HG03108 (cell line): ENCODE data around the gene AXDND1.
"Not testable (repeated sequence)": the region's sequence is repeated elsewhere in the genome, so short reads cannot be mapped to it uniquely, and the experiment has no call there.

Experiments
- ATAC-seq: cut with Tn5 transposase; IDR thresholded peaks from one replicate; pipeline ENCODE4 v1.9.1; 2021; ENCODE audit warnings: moderate library complexity; ENCODE audit not compliant: unreplicated experiment

Gene AXDND1

DNA sequence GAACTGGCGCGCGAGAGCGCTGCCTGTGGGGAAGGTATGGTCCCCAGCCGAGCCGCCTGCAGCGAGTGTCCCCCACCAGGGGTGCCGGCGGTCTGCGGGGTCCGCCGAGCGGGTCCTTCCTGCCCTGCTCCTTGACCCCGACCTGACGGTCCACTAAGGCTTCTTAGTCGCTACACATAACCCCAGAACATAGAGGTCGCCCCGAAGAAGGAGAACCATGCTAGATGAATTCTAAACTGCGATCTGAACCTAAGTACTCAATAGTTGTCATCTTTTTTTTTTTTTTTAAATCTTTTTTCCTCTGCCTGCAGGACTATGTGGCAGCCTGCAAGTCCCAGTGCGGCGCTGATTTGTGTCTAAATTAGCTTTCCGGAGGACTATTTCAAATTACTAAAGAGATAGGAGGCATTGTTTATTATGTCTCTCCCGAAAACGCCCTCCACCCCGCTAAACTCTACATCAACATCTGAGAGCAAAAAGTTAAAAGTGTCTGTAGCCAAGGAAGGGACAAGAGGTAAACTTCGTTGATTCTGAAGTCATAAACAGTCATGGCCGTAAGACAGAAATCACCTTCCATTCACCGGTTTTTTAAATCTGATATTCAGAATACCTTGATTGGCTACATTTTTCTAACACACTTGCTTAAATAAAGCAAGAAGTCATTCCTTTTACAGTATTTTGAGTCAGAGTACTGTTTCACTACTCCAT is 476 bp downstream of the AXDND1 start:
- peak; percentile 29 for ATAC-seq

DNA sequence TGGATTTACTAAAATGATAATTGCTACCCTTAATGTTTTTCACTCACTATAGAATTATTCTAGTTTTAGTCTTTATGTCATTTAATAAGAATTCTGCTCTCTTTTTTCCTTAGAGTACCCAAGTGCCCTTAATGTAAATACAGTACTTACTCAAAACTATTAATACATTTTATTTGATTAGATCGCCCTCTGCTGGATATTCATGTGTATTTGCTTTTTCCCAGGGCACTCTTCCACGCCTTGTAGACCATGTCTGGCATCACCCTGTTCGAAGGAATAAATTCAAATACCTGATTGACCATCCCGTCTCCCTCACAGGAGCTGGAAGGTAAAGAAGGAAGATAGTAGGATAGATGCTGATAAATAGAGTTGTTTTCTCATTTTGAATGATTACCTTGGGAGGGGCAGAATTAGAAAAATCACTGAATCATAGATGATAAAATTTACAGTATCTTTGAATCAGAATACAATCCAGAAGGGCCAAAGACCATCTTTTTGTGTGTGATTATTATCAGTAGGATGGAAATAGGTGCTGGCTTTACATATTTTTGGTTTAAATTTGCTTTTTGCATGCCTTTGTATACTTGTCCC is 4.1 kb downstream of the AXDND1 start:
- no peak for ATAC-seq

DNA sequence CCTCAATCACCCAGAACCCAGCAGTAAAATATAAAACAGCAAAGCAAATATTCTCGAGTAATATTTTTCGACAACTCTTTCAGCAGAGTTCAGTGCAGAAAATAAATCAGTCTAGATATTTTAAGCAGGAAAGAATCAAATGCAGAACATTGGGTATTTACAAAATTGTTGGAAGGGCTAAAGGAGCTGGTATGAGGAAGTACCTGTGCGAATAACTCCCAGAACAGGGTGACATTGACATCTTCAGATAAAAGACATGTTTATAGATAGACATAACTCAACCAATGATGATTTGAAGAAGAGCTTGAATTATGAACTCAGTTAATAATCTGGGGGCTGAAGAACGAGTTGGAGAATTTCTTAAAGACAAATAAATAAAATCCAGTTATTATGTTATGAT is 6.4 kb downstream of the AXDND1 start:
- ATAC-seq: no peak

DNA sequence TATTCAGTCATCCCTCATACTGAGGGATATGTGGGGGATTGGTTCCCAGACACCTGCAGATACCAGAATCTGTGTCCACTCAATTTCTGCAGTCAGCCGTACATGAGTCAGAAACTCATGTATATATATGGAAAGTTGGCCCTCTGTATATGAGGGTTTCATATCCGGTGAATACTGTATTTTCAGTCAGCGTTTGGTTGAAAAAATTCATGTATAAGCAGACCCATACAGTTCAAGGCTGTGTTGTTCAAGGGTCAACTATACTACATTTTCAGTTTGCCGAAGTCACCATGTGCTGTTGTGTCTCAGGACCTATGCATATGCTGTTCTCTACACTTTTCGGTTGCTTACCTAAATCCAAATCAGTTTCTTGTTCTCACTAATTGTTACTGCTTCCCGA is 10.5 kb downstream of the AXDND1 start:
- no peak for ATAC-seq

DNA sequence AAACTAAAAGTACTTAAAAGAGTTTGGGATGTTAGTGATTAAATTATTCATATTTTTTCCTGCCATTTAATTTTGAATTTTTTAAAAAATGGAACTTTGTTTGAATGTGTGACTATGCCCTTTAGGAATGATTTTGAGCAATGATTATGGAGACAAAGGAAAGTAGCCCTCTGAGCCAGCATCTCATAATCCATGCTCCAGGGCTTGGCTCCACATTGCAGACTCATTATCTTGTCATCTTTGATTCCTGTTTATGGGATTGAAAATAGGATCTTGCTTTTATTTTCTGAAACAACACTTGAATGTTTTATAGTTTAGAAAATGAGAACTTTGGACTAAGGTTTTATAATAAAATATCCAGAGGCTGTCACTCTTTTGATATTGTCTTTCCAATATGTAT is 14.5 kb downstream of the AXDND1 start:
- no peak for ATAC-seq

DNA sequence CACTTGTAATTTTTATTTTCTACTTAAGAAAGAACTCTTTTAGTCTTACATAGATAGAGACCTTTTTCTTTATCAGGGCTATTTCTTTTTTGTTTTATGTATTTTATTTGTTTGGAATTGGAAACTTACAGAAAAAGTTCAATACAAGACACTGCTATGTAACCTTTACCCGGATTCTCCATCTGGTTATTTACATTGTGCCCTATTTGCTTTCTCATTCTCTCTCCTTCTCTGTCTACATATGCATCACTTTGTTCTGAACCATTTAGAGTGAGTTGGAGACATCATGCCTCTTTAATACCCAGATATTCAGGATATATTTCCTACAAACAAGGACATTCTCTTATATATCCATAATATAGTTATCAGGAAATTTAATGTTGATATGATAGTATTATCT is 18.3 kb downstream of the AXDND1 start:
- ATAC-seq: no peak

DNA sequence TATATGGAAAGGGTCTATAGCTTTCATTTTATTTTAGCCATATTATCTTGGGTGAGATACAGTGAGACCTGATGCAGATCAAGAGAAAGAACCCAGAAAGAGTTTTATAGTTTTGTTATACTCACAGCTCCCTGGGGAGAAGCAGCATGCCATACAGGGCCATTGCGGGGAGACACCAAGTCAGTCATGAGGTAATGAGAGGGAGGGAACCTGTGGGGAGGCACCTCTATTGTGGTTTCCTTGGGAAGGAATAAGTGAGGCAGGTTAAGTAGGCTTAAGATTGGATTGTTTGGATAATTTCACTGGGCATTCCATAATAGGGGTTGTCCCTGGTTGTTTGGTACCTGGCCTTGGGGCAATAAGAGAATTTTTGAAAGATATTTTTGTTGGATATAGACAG is 19.7 kb downstream of the AXDND1 start:
- ATAC-seq: no peak

DNA sequence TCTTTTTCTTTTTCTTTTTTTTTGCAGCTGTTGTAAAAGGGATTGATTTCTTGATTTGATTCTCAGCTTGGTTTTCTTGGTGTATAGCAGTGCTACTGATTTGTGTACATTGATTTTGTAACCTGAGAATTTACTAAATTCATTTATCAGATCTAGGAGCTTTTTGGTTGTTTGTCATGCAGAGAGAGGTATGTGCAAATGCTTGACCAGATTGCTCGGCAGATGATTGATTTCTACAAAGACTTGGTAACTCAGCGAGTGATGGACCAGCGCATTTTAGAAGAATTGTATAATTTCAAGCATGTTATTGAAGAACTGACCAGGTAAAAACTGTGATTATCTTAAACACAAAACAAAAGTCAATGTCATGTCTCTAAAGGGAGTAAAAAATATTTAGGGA is 27.9 kb downstream of the AXDND1 start:
- no peak for ATAC-seq

DNA sequence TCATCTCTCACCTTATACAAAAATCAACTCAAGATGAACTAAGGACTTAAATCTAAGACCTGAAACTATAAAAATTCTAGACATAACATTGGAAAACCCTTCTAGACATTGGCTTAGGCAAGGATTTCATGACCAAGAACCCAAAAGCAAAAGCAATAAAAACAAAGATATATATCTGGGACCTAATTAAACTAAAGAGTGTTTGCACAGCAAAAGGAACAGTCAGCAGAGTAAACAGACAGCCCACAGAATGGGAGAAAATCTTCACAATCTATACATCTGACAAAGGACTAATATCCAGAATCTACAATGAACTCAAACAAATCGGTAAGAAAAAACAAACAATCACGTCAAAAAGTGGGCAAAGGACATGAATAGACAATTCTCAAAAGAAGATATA is 33.6 kb downstream of the AXDND1 start:
- not testable (repeated sequence) for ATAC-seq

DNA sequence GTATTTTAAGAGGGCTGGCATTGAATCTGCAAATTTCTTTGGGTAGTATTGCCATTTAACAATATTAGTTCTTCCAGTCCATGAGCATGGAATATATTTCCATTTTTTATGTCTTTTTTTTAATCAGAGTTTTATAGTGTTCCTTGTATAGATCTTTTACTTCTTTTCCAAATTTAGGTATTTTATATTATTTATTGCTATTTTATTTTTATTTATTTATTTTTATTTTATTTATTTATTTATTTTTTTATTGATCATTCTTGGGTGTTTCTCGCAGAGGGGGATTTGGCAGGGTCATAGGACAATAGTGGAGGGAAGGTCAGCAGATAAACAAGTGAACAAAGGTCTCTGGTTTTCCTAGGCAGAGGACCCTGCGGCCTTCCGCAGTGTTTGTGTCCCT is 52.0 kb downstream of the AXDND1 start:
- not testable (repeated sequence) for ATAC-seq

DNA sequence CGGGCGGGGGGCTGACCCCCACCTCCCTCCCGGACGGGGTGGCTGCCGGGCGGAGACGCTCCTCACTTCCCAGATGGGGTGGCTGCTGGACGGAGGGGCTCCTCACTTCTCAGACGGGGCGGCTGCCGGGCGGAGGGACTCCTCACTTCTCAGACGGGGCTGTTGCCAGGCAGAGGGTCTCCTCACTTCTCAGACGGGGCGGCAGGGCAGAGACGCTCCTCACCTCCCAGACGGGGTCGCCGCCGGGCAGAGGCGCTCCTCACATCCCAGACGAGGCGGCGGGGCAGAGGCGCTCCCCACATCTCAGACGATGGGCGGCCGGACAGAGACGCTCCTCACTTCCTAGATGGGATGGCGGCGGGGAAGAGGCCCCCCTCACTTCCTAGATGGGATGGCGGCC is 52.9 kb downstream of the AXDND1 start:
- ATAC-seq: not testable (repeated sequence)

DNA sequence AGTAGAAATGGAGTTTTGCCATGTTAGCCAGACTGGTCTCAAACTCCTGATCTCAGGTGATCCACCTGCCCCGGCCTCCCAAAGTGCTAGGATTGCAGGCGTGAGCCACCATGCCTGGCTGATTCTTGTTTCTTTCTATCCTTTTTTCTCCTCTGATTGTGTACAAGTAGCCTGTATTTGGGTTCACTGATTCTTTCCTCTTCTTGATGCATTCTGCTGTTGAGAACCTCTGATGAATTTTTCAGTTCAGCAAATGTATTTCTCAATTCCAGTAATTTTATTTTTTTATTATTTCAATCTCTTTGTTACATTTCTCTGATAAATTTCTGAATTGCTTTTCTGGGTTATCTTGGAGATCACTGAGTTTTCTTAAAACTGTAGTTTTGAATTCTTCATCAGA is 58.8 kb downstream of the AXDND1 start:
- no peak for ATAC-seq

DNA sequence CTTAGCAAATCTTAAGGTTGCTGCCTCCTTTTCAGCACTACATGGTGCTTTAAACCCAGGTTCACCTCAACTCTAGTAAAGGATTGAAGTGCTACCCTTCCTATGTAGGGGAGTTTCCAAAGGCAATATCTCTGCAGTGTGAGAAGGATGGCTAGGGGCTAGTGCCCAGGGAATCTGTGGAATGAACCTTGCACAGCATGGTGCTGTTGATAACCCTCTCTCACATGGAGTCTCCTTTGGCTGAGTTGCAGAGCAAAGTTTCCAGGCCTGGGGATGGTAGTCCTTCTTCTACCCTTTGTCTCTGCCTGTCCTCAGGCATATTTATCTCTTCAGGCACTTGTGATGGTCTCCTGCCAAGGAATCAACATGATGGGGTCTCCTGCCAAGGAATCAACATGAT is 59.4 kb downstream of the AXDND1 start:
- no peak for ATAC-seq

DNA sequence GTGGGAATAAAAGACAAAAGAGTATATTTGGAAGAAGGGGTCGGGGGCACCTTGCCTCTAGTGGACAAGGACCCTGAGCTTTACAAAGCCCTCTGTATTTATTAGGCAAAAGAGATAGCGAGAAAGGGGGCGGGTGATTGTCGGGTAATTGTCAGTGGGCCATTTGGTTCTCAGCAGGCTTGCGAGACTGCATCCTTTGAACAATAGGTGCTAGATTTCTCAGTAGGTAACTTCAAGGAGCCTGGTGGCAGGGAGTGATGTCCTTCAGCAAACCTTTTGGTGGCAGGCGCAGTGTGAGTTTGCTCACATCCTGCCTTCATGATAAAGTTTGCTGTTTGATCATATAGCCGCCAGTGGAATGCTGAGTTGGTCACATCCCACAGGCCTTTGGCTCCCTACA is 71.4 kb downstream of the AXDND1 start:
- ATAC-seq: no peak

DNA sequence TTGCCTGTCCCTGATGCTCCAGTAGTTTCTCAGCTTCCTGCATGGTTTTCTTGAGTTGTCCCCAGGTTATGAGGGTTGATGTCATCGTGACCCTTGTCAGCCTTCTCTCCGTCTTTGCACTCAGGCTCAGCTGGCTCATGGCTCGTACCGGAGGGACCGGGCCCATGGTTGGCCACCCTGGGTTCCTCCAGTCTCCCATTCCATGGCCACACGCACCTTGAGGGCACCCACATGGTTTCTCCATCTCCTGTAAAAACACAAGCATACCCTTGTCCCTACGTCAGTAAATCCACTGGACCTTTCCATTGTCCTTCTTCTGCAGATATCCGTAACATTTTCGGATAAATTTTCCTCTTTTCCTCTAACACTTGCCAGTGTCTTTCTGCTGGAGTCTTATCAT is 73.9 kb downstream of the AXDND1 start:
- ATAC-seq: not testable (repeated sequence)

DNA sequence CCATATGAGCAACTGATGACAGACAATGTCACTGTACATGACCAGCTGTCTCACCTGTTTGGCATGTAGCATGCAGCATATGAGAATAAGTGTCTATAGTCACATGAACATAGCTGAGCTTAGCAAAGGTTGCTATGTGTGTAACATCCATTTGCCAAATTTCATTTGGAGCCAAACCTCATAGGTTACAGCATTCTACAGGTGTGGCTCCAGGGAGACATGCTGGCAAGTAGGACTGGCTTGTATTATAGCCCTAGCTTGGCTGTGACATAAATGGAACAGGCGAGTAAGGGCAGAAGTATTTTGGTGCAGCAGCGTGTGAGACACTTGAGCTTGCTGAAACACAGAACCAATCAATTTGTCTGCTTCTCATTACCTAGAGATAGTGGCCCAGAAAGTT is 74.5 kb downstream of the AXDND1 start:
- not testable (repeated sequence) for ATAC-seq

DNA sequence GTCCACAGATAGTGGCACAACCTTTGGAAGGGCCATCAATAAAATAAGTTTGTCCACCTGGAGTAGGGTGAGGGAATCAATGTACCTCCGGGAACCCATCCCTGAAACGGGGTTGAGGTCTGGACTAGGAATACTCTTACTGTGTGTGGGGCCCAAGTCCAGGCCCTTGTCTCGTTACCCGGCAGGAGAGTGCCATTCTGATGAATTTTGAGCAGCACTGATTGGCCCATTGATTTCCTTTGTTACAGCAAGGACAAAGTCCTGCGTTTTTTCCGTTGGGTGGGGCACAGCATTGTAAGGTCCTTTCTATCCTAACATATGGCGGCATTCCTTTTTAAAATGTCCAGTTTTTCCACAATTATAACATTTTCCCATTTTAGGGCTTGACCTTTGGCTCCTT is 75.2 kb downstream of the AXDND1 start:
- ATAC-seq: no peak

DNA sequence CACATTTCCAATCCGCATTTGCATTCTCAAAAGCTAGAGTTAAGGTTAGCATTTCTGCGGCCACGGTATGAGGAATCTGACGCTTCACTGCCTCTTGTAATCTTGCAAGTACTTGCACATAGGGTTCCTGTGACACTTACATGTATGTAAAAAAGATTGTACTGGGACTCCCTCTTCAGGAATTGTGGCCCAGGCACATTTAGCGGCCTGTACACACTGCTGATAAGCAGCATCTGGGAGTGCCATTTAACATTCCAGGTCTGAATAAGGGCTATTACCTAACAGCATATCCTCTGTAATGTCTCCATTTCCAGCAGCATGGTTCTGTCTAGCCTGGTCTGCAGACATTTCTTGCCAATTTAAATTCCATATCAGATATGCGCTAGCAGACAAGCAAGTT is 75.7 kb downstream of the AXDND1 start:
- no peak for ATAC-seq

DNA sequence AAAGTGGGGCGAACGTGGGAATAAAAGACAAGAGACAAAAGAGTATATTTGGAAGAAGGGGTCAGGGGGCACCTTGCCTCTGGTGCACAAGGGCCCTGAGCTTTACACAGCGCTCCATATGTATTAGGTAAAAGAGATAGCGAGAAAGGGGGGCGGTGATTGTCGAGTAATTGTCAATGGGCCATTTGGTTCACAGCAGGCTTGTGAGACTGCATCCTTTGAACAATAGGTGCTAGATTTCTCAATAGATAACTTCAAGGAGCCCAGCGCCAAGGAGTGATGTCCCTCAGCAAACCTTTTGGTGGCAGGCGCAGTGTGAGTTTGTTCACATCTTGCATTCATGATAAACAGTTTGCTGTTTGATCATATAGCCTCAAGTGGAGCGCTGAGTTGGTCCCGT is 77.1 kb downstream of the AXDND1 start:
- ATAC-seq: not testable (repeated sequence)

DNA sequence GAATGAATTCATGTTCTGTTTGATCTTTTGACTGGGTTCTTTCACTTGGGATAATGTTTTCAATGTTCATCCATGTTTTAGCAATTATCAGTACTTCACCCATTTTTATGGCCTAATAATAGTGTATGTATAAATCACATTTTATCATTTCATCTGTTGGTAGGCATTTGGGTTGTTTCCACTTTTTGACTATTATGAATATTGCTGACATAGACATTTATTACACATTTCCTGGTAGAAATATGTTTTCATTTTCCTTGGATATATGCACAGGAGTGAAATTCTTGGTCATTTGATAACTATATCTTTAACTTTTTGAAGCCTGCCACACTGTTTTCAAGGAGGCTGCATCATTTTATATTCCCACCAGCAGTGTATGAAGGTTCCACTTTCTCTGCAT is 79.8 kb downstream of the AXDND1 start:
- ATAC-seq: no peak

DNA sequence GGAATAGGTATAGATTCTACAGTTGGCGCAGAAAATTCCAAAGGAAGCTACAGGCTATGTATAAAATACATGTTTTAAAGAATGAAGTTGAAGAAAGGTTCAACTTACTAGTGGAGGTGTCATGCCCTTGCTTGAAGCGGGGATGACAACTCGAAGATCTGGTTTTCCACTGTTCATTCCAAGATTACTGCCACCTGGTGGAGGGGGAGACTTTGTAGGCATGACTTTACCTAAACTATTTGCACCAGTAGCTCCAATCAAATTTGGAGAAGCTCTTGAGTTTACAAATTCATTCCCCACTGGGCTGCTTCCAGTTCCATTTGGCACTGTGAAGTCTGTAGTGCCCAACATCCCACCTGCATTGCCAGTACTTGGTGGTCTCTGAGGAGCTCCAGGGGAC is 81.7 kb downstream of the AXDND1 start:
- ATAC-seq: no peak

DNA sequence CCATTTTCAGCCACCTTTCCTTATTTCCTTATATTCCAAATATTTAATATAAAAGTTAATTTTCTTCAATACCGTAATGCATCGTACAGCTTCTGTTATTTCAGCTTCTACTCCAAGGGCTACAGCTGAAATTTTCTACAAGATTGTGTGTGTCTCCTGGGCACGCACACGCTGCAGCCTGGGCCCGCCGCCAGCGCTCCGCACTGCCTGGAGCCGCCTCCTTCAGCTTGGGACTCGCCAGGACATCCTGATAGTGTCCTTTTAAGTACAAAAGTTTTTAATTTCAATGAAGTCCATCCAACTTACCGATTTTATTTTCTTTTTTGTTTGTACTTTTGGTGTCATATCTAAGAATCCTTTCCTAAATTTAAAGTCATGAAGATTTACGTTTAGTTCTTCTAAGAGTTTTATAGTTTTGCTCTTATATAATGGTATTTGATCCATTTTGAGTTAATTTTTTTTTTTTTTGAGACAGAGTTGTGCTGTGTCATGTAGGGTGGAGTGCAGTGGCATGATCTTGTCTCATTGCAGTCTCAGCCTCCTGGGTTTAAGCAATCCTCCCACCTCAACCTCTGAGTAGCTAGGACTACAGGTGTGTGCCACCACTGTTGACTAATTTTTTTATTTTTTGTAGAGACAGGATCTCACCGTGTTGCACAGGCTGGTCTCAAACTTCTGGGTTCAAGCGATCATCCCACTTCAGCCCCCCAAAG is 82.8 kb downstream of the AXDND1 start:
- ATAC-seq: no peak
